Measurements from ENCODE around the gene MYO1G. TPM values are rescaled to one million over a fixed set of nuclear protein-coding genes. Genes with fewer than 3 reads are reported as not detected.

Gene MYO1G
- total RNA-seq, 1 donor from 2014 or later, result 0.54 TPM

DNA sequence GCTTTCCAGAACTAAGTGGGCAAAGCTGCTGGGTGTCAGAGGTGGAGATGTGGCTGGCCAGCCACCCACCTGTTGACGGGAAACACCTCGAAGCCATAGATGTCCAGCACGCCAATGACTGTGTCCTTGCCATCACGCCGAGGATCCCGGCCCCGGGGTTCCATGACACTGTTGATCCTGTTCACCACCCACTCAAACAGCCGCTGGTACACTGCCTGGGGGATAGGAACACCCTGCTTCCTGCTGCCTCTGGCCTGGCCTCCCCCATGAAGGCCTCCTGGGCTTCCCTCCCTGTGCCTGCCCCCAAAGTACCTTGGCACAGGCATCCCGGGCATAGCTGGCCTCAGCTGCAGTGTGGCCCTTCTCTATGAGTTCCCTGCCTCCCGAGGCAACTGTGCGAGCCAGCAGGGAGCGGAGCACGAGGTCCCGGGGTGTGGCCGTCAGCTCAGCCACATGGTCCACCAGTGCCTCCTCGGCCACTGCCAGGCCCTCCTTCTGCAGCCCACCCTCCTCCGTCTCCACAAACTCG, 8.2 kb downstream of the MYO1G start:
- Mint-ChIP-seq H3K4me3 (ENCODE audit: unreplicated experiment) (no peak overlapping the region), H3K27ac (ENCODE audit: unreplicated experiment) (no peak overlapping the region), H3K27me3 (ENCODE audit: unreplicated experiment) (peaks cover 2% of the 10 kb centered on the region), H3K4me1 (ENCODE audit: low read depth, unreplicated experiment) (peaks cover 2% of the 10 kb centered on the region), H3K36me3 (ENCODE audit: unreplicated experiment) (no peaks in the 10 kb centered on the region), H3K9me3 (ENCODE audit: unreplicated experiment) (no peaks in the 10 kb centered on the region)
- no peak for DNase-seq
- TF ChIP-seq, protein P1, sequence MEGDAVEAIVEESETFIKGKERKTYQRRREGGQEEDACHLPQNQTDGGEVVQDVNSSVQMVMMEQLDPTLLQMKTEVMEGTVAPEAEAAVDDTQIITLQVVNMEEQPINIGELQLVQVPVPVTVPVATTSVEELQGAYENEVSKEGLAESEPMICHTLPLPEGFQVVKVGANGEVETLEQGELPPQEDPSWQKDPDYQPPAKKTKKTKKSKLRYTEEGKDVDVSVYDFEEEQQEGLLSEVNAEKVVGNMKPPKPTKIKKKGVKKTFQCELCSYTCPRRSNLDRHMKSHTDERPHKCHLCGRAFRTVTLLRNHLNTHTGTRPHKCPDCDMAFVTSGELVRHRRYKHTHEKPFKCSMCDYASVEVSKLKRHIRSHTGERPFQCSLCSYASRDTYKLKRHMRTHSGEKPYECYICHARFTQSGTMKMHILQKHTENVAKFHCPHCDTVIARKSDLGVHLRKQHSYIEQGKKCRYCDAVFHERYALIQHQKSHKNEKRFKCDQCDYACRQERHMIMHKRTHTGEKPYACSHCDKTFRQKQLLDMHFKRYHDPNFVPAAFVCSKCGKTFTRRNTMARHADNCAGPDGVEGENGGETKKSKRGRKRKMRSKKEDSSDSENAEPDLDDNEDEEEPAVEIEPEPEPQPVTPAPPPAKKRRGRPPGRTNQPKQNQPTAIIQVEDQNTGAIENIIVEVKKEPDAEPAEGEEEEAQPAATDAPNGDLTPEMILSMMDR (IDR thresholded peaks at IDR 0.05; ENCODE audit: partially characterized antibody, unreplicated experiment), result no peak

DNA sequence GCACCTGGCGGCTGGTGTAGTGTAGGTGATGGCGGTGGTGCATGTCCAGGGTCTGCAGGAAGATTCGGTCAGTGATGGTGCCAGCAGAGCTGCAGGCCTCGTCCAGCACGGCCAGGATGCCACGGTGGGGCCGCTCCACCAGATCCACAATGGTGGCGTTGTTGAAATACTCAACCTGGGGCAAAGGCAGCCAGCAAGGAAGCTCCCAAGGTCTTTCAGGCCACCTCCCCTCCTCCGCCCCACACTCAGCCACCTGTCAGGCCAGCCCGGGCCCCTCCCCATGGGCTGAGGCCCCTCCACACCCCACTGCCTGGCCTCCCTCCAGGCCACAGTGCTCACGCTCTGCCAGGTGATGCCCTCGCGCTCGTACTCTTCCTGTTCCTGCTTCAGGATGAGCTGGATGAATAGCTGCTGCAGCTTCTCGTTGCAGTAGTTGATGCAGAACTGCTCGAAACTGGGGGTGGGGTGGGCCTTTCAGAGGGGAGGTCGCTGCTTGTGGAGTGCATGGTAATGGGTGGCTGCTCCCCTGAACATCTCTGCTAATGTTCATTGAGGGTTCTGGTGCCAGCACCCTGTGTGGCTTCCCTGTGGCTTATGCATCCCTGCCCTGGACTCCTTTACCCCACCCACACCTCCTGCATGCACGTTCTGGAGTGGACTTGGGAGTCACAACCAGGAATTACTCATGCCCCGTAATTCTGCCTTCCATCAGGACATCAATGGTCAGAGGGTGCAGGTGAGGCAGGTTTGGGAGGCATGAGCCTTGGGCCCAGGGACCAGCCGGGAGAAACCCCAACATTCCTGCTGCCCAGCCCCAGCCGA, 8.9 kb downstream of the MYO1G start:
- Mint-ChIP-seq H3K27me3 (ENCODE audit: unreplicated experiment) (peaks cover 2% of the 10 kb centered on the region), H3K27ac (ENCODE audit: unreplicated experiment) (no peak overlapping the region), H3K9me3 (ENCODE audit: unreplicated experiment) (no peaks in the 10 kb centered on the region), H3K4me1 (ENCODE audit: low read depth, unreplicated experiment) (peaks cover 2% of the 10 kb centered on the region), H3K4me3 (ENCODE audit: unreplicated experiment) (no peak overlapping the region), H3K36me3 (ENCODE audit: unreplicated experiment) (no peaks in the 10 kb centered on the region)
- DNase-seq, result no peak
- TF ChIP-seq, protein P1 (IDR thresholded peaks at IDR 0.05; ENCODE audit: partially characterized antibody, unreplicated experiment), result no peak

DNA sequence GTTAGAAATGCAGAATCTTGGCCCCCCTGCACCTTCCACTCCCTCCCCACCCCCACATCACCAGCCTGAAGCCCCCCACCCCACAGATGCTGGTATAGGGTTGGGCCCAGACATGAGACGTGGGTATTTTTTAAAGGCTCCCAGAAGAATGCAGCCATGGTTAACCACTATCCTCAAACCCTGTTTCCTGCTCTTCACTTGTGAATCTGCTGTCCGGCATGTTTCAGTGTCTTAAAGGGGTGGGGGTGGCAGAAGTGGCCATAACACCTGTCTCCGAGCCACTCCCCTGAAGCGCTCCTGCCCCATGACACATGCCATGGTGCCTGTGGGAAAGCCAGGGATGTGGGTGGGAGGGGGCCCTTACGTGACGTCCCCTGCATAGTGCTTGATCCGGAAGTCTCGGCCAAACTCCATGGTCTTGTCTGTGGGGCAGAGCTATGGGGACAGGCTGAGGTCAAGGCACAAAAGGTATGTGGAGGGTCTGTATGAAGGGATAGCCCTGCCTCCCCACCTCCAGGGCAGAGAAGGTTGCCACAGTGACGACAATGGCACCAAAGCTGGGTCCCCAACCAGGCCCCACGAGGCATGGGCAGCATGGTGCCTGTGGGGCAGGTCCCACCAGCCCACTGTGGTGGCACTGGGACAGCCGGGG, 9.6 kb downstream of the MYO1G start:
- H3K4me3 Mint-ChIP-seq (ENCODE audit: unreplicated experiment), result no peak overlapping the region
- no peaks in the 10 kb centered on the region for H3K9me3 Mint-ChIP-seq (ENCODE audit: unreplicated experiment)
- no peaks in the 10 kb centered on the region for H3K36me3 Mint-ChIP-seq (ENCODE audit: unreplicated experiment)
- H3K27me3 Mint-ChIP-seq (ENCODE audit: unreplicated experiment), result peaks cover 5% of the 10 kb centered on the region
- TF ChIP-seq, protein P1 (IDR thresholded peaks at IDR 0.05; ENCODE audit: partially characterized antibody, unreplicated experiment), result no peak
- H3K4me1 Mint-ChIP-seq (ENCODE audit: low read depth, unreplicated experiment), result peaks cover 2% of the 10 kb centered on the region
- DNase-seq, result no peak
- no peak overlapping the region for H3K27ac Mint-ChIP-seq (ENCODE audit: unreplicated experiment)

DNA sequence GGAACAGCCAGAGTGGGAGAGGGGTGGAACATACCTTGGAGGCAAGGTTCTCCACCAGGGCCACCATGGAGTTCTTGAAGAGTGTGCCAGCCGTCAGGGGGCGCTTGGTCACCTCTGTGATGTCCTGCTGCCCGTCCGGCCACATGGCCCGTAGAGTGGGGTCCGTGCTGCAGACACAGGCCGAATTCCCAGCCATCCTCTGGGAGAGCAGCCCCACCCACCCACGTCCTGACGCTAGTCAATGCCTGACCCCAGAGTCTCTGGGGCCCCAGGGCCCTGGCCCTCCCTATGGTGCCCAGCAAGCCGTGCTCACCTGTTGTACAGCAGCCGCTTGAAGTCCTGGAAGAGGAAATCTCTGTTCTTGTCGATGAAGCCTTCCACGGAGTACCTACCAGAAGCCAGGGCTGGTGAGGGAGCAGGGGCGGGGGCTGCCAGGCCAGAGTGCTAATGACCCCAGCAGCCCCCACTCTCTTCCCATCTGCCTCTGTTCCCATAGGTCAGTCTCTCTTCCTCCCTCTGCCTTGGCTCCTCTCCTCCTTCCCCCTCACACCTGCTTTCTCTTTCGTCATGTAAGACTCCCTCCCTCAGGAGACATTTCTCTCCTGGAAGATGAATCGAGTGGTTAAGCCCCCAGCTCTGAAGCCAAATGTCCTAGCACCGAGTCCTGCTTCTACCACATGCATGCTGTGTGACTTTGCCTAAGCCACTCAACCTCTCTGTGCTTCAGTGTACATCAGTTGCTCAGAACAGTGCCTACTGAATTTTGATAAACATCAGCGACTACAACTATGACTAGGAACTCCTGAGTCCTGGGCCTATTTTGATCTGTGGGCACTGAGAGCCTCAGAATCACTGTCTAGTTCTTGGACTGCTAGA, 11.0 kb downstream of the MYO1G start:
- Mint-ChIP-seq H3K27ac (ENCODE audit: unreplicated experiment) (no peak overlapping the region), H3K4me3 (ENCODE audit: unreplicated experiment) (peak overlapping the region; percentile 50), H3K36me3 (ENCODE audit: unreplicated experiment) (no peaks in the 10 kb centered on the region), H3K4me1 (ENCODE audit: low read depth, unreplicated experiment) (peaks cover 2% of the 10 kb centered on the region), H3K27me3 (ENCODE audit: unreplicated experiment) (peaks cover 9% of the 10 kb centered on the region), H3K9me3 (ENCODE audit: unreplicated experiment) (no peaks in the 10 kb centered on the region)
- TF ChIP-seq, protein P1 (IDR thresholded peaks at IDR 0.05; ENCODE audit: partially characterized antibody, unreplicated experiment), result no peak
- no peak for DNase-seq
